Esophagus squamous epithelium (tissue), 5 donors: ENCODE results near the gene TMEM63C. TPM values are rescaled to one million over a fixed set of nuclear protein-coding genes. Genes with fewer than 3 reads are reported as not detected.

Experiments
- DNase-seq: peaks from one replicate; lab custom pipeline; 2025; lab: John Stamatoyannopoulos, UW
- H3K27ac ChIP-seq, 4 donors: fragments of 200-600 bp; sonication (generic); one replicate each; pipeline ENCODE4 v1.5.1; 2016 to 2019; ENCODE audit warnings: mild to moderate bottlenecking in 1 of 4
- H3K27me3 ChIP-seq, 4 donors: fragments of 200-600 bp; sonication (generic); 1 replicate in 3 of 4; 2 replicates in 1 of 4; pipeline versions ENCODE4 v1.5.1 to v1.6.0; 2017 to 2021; ENCODE audit warnings: antibody characterized with exemption in 1 of 4
- H3K36me3 ChIP-seq, 3 donors: fragments of 200-600 bp; sonication (generic); one replicate each; pipeline ENCODE4 v1.5.1; 2016 to 2019
- H3K4me1 ChIP-seq, 3 donors: fragments of 200-600 bp; sonication (generic); one replicate each; pipeline ENCODE4 v1.5.1; 2017 to 2019
- H3K4me3 ChIP-seq, 4 donors: fragments of 200-600 bp; sonication (generic); 1 replicate in 3 of 4; 2 replicates in 1 of 4; pipeline ENCODE4 v1.5.1; 2016 to 2019; ENCODE audit warnings: mild to moderate bottlenecking in 2 of 4, moderate library complexity in 1 of 4
- H3K9me3 ChIP-seq, 3 donors: fragments of 200-600 bp; sonication (generic); one replicate each; pipeline ENCODE4 v1.5.1; 2016 to 2019
- POLR2A ChIP-seq, 4 donors: fragments of 450-650 bp; IDR thresholded peaks; one replicate each; pipeline ENCODE4 v1.6.1; 2017; ENCODE audit warnings: antibody characterized with exemption in 4 of 4, mild to moderate bottlenecking in 4 of 4, moderate library complexity in 3 of 4
- WGBS, 2 donors: methylation state at CpG; one replicate each; pipeline ENCODE4 v1.1.5; 2018; 5-methylcytosine and 5-hydroxymethylcytosine counted together
- intact Hi-C: fragments of 100-400 bp; cut with DNase I; formaldehyde crosslinking; loops from one replicate; pipeline ENCODE4 v1.15.0; 2022
- total RNA-seq, 4 donors: library from RNA; depleted of rRNA; stranded (reverse); fragments of >200 nt; gene quantifications; one replicate each; pipeline ENCODE4 v1.1.0, GENCODE V29; 2016
- TF ChIP-seq, protein P1 (sequence below), 6 experiments: fragments of 450-650 bp in 4 of 6; fragments of 200-600 bp in 2 of 6; sonication (generic) in 2 of 6; IDR thresholded peaks; one replicate each; pipeline ENCODE4 v1.5.1; 2016 to 2019; ENCODE audit warnings: antibody characterized with exemption in 6 of 6, mild to moderate bottlenecking in 4 of 6, moderate library complexity in 4 of 6
- donor health status: DM: yes; HTN: yes; CAD: no.

The TMEM63C gene
- total RNA-seq, 4 donors from 2014 or later: 5.2 to 18.6 (median 9.8) TPM

DNA sequence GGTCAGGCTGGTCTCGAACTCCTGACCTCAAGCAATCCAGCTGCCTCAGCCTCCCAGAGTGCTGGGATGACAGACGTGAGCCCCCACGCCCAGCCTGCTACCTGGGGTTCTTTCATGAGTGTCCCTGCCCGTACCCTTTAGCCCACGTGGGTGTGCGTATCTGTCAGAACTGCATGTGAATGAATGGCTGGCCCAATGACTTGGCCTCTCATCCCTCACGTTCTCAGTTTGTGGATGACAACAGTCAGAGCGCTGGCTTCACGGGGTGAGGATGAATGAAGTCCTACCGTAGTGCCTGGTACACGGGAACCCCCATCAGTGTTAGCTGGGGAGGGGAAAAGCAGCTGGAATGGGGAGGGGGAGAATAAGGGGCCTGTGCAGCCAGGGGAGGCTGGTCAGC, 23.9 kb upstream of the TMEM63C start:
- DNase-seq: no peak
- no peaks in the 10 kb centered on the region for H3K36me3 ChIP-seq
- TF ChIP-seq POLR2A (IDR thresholded peaks at IDR 0.05): no peak
- TF ChIP-seq, protein P1, sequence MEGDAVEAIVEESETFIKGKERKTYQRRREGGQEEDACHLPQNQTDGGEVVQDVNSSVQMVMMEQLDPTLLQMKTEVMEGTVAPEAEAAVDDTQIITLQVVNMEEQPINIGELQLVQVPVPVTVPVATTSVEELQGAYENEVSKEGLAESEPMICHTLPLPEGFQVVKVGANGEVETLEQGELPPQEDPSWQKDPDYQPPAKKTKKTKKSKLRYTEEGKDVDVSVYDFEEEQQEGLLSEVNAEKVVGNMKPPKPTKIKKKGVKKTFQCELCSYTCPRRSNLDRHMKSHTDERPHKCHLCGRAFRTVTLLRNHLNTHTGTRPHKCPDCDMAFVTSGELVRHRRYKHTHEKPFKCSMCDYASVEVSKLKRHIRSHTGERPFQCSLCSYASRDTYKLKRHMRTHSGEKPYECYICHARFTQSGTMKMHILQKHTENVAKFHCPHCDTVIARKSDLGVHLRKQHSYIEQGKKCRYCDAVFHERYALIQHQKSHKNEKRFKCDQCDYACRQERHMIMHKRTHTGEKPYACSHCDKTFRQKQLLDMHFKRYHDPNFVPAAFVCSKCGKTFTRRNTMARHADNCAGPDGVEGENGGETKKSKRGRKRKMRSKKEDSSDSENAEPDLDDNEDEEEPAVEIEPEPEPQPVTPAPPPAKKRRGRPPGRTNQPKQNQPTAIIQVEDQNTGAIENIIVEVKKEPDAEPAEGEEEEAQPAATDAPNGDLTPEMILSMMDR (IDR thresholded peaks at IDR 0.05): no peak
- H3K4me1 ChIP-seq: peaks cover 0 to 14% (median 10%) of the 10 kb centered on the region in 3 donors
- H3K9me3 ChIP-seq: no peaks in the 10 kb centered on the region
- H3K27me3 ChIP-seq: peaks cover 0 to 71% (median 0%) of the 10 kb centered on the region in 4 donors
- H3K27ac ChIP-seq: no peak overlapping the region
- 40 to 57% methylated on average over 5 to 7 of the region's 11 CpGs for WGBS, 2 donors
- intact Hi-C loops: no loop called here
- no peak overlapping the region for H3K4me3 ChIP-seq

DNA sequence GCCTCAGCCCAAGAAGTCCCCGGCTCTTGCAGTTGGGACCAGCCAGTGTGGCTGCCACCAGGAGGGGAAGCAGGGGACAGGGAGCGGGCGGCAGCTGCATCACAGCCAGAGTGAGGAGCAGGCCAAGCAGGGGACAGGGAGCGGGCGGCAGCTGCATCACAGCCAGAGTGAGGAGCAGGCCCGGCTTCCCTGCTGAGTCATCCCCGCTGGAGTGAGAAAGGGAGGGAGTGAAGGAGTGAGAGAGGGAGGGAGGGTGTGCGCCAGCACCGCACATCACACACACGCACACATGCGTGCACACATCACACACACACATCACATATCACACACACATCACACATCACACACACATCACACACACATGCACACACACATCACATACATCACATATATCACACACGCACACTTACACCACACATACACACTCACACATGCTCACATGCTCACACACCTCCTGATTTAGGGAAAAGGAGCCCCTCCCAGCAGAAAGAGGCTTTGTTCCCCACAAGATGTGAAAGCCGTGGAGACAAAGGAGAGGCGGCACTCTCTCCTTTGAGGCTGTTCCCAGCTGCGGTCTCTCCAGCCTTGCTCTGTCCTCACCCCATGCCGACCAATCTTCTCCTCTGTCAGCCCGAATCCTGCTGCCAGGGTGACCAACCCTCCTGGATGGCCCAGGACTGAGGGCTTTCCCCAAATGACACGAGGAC, 23.3 kb upstream of the TMEM63C start:
- no peaks in the 10 kb centered on the region for H3K36me3 ChIP-seq
- intact Hi-C loops: no loop called here
- WGBS, 2 donors: 10 to 22% methylated on average over 11 to 14 of the region's 18 CpGs
- peaks cover 0 to 14% (median 10%) of the 10 kb centered on the region in 3 donors for H3K4me1 ChIP-seq
- no peaks in the 10 kb centered on the region for H3K9me3 ChIP-seq
- no peak overlapping the region for H3K4me3 ChIP-seq
- H3K27ac ChIP-seq: no peak overlapping the region
- DNase-seq: no peak
- TF ChIP-seq, protein P1 (IDR thresholded peaks at IDR 0.05): no peak
- no peak for TF ChIP-seq POLR2A (IDR thresholded peaks at IDR 0.05)
- peaks cover 0 to 65% (median 0%) of the 10 kb centered on the region in 4 donors for H3K27me3 ChIP-seq

DNA sequence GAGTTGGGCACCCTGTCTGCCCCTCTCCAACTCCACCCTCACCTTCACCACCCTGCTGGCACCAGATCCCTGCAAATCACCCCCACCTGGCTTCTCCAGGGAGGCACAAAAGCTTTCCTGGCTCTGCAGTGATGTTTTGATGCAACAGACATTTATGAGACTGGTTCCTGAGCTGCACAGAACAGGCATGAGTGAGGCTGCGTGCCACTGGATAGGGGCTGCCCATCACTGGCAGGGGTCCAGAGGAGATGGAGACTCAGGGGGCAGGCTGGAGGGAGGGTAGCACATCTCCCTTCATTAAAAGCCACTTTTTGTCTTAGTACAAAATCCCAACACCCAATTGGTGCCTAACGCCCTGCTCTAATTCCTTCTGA, 22.7 kb upstream of the TMEM63C start:
- Histone ChIP-seq H3K4me3 (no peak overlapping the region), H3K27me3 (peaks cover 0 to 59% (median 0%) of the 10 kb centered on the region in 4 donors), H3K36me3 (no peaks in the 10 kb centered on the region), H3K4me1 (peaks cover 0 to 14% (median 10%) of the 10 kb centered on the region in 3 donors), H3K9me3 (no peaks in the 10 kb centered on the region), H3K27ac (no peak overlapping the region)
- 75 to 87% methylated on average over 1 of the region's 2 CpGs for WGBS, 2 donors
- no peak for TF ChIP-seq POLR2A (IDR thresholded peaks at IDR 0.05)
- TF ChIP-seq, protein P1 (IDR thresholded peaks at IDR 0.05): no peak
- intact Hi-C loops: no loop called here
- DNase-seq: no peak

DNA sequence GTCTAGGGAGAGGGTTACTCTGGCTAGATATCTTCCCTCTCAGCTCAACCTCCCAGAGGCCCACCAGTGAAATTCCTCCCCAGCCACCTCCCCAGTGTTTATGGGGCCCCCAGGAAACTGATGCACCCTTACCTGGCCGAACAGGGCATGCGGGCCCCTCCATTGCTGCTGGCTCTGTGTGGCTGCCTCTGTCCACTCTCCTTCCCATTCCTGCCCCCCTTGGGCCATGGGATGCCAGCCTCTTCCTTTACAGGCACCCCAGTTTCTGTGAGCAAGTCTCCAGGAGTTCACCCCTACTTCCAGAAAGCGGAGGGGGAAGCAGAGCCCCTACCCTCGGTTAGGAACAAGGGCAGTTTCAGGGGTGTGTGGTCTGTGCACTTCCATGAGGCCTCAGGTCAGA, 20.6 kb upstream of the TMEM63C start:
- no peaks in the 10 kb centered on the region for H3K9me3 ChIP-seq
- intact Hi-C loops: loop anchor here (5.0 kb wide), 1 partner anchor 46 kb away; no protein-coding TSS in a partner anchor
- 71 to 94% methylated on average over 2 to 4 of the region's 4 CpGs for WGBS, 2 donors
- no peak overlapping the region for H3K27ac ChIP-seq
- no peak for DNase-seq
- TF ChIP-seq, protein P1 (IDR thresholded peaks at IDR 0.05): no peak
- TF ChIP-seq POLR2A (IDR thresholded peaks at IDR 0.05): no peak
- peaks cover 0 to 14% (median 10%) of the 10 kb centered on the region in 3 donors for H3K4me1 ChIP-seq
- no peaks in the 10 kb centered on the region for H3K36me3 ChIP-seq
- no peak overlapping the region for H3K4me3 ChIP-seq
- peaks cover 0 to 39% (median 0%) of the 10 kb centered on the region in 4 donors for H3K27me3 ChIP-seq

DNA sequence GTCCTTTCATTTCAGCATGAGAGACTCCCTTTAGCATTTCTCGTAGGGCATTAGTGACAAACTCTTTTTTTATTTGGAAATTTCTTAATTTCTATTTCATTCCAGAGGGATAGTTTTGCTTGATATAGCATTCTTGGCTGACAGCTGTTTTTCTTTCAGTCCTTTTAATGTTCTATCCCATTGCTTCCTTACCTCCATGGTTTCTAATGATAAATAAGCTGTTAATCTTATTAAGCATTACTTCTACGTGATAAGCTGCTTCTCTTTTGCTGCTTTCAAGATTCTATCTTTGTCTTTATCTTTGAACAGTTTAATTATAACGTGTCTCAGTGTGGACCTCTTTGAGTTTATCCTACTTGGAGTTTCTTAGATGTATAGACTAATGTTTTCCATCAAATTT, 11.6 kb upstream of the TMEM63C start:
- DNase-seq: no peak
- intact Hi-C loops: no loop called here
- no peak for TF ChIP-seq POLR2A (IDR thresholded peaks at IDR 0.05)
- TF ChIP-seq, protein P1 (IDR thresholded peaks at IDR 0.05): no peak

More for the DNA sequence above, 11.6 kb upstream of the TMEM63C start:
- Histone ChIP-seq H3K4me1 (peaks cover 0 to 7% (median 0%) of the 10 kb centered on the region in 3 donors), H3K9me3 (peaks cover 0 to 18% (median 0%) of the 10 kb centered on the region in 3 donors), H3K27ac (no peak overlapping the region), H3K27me3 (peaks cover 0 to 3% (median 0%) of the 10 kb centered on the region in 4 donors), H3K36me3 (no peaks in the 10 kb centered on the region), H3K4me3 (no peak overlapping the region)
- 51 to 55% methylated on average over 3 of the region's 3 CpGs for WGBS, 2 donors
